OCI-LY1 (cell line): ENCODE data around the gene GNAQ.

Experiments used
- H2AFZ ChIP-seq: fragments of 200-600 bp; sonication (generic), shearing (Covaris generic); 2 replicates; pipeline ENCODE4 v1.6.0; 2014; ENCODE audit warnings: antibody characterized with exemption, mild to moderate bottlenecking, low read length
- H3F3A ChIP-seq: fragments of 200-600 bp; sonication (generic), shearing (Covaris generic); 2 replicates; pipeline ENCODE4 v1.6.0; 2014; ENCODE audit warnings: mild to moderate bottlenecking, antibody characterized with exemption, low read length, moderate library complexity; ENCODE audit not compliant: insufficient read depth
- H3K27ac ChIP-seq: fragments of 200-600 bp; sonication (generic); 2 replicates; pipeline ENCODE4 v1.5.1; 2014; ENCODE audit warnings: low read length, mixed run types, mild to moderate bottlenecking, low read depth; ENCODE audit not compliant: poor library complexity, severe bottlenecking
- H3K27me3 ChIP-seq: fragments of 200-600 bp; sonication (generic); 2 replicates; pipeline ENCODE4 v1.6.0; 2014; ENCODE audit warnings: antibody characterized with exemption, mild to moderate bottlenecking, low read length, moderate library complexity; ENCODE audit not compliant: insufficient read depth
- H3K36me3 ChIP-seq: fragments of 200-600 bp; sonication (generic); 2 replicates; pipeline ENCODE4 v1.6.1; 2014; ENCODE audit warnings: mild to moderate bottlenecking, antibody characterized with exemption, low read length, moderate library complexity, mixed read lengths; ENCODE audit not compliant: insufficient read depth
- H3K4me1 ChIP-seq: fragments of 200-600 bp; sonication (generic); 2 replicates; pipeline ENCODE4 v1.5.1; 2014; ENCODE audit warnings: mild to moderate bottlenecking, low read length, moderate library complexity; ENCODE audit not compliant: insufficient read depth, severe bottlenecking
- H3K4me2 ChIP-seq: fragments of 200-600 bp; sonication (generic), shearing (Covaris generic); 2 replicates; pipeline ENCODE4 v1.6.1; 2014; ENCODE audit warnings: low read length
- H3K4me3 ChIP-seq: fragments of 200-600 bp; sonication (generic); 2 replicates; pipeline ENCODE4 v1.5.1; 2014; ENCODE audit warnings: low read length, low read depth, mild to moderate bottlenecking, mixed read lengths; ENCODE audit not compliant: poor library complexity, severe bottlenecking
- H3K79me2 ChIP-seq: fragments of 200-600 bp; shearing (Covaris generic); 2 replicates; pipeline ENCODE4 v1.6.1; 2016; ENCODE audit warnings: mixed run types, low read length, mixed read lengths; ENCODE audit not compliant: insufficient read depth
- H3K9ac ChIP-seq: fragments of 200-600 bp; sonication (generic), shearing (Covaris generic); 2 replicates; pipeline ENCODE4 v1.6.1; 2014; ENCODE audit warnings: mild to moderate bottlenecking, low read length, mixed read lengths
- H3K9me2 ChIP-seq: fragments of 200-600 bp; sonication (generic), shearing (Covaris generic); 2 replicates; pipeline ENCODE4 v1.6.1; 2014; ENCODE audit warnings: low read depth, mild to moderate bottlenecking, low read length, mixed read lengths
- H3K9me3 ChIP-seq: fragments of 200-600 bp; shearing (Covaris generic); 2 replicates; pipeline ENCODE4 v1.6.1; 2014; ENCODE audit warnings: low read length, mixed read lengths
- H4K20me1 ChIP-seq: fragments of 200-600 bp; sonication (generic), shearing (Covaris generic); 2 replicates; pipeline ENCODE4 v1.6.0; 2016; ENCODE audit warnings: mild to moderate bottlenecking, low read length; ENCODE audit not compliant: insufficient read depth
- CTCF ChIP-seq: fragments of 200-600 bp; sonication (generic), shearing (Covaris generic); IDR thresholded peaks from 2 replicates; pipeline ENCODE4 v1.5.1; 2017; ENCODE audit warnings: mild to moderate bottlenecking, antibody characterized with exemption, low read length, moderate library complexity, mixed read lengths
- EZH2 ChIP-seq: fragments of 200-600 bp; sonication (generic), shearing (Covaris generic); IDR thresholded peaks from 2 replicates; pipeline ENCODE4 v1.8.0; 2017; ENCODE audit warnings: borderline replicate concordance, mixed run types, mild to moderate bottlenecking, antibody characterized with exemption, low read length, moderate library complexity, mixed read lengths

GNAQ gene

DNA sequence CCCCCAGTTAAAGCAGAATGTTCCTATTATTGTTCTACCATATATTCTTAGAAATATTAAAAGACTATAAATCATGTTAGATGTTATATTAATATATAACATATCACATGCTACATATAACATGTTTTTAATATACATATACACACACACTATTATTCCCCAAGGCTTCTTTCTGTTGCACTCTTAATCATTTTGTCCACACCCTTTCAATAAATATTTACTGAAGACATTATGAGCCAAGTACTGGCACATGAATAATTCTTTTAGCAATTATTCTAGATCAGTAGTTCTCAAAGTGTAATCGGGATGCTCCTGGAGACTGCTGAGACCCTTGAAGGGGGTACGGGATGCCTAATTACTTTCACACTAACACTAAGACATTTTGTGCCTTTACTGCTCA, 143.9 kb downstream of the GNAQ start:
- H4K20me1 ChIP-seq, result no peaks in the 10 kb centered on the region
- no peak overlapping the region for H2AFZ ChIP-seq
- H3K4me3 ChIP-seq, result no peak overlapping the region
- H3F3A ChIP-seq, result no peaks in the 10 kb centered on the region
- no peaks in the 10 kb centered on the region for H3K79me2 ChIP-seq
- H3K27me3 ChIP-seq, result peaks cover 4% of the 10 kb centered on the region; the same call in 1 of the 2 replicates
- no peak overlapping the region for H3K9ac ChIP-seq
- no peak overlapping the region for H3K27ac ChIP-seq
- H3K4me1 ChIP-seq, result no peaks in the 10 kb centered on the region
- H3K9me3 ChIP-seq, result no peaks in the 10 kb centered on the region
- no peak overlapping the region for H3K4me2 ChIP-seq
- H3K36me3 ChIP-seq, result no peaks in the 10 kb centered on the region
- H3K9me2 ChIP-seq, result no peaks in the 10 kb centered on the region
- no peak for TF ChIP-seq EZH2
- no peak for TF ChIP-seq CTCF

DNA sequence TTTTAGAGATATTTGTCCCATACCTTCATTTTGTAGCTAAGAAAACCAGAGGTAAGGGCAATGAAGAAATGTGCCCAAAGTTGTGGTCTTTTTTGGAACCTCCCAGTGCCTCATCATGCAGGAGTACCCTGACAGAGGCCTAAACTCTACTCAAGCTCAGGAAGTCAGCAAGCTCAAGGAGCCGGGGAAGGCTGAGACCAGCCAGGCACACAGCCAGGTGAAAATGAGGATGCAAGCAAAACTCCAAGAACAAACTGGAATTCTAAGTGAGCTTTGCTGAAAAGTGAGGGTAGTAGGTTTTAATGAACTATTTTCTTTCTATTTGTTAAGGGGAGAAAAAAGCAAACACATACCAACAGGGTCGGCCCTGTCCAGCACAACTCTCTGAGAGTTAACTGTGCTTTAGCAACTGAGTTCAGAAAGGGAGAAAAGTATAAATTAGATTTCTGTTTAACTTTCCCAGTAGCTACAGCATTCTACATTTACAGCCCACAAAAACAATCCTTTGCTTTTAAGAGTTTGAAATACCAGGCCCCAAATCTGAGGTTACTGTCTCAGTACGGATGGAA, 146.4 kb downstream of the GNAQ start:
- H3K27ac ChIP-seq, result no peak overlapping the region
- H4K20me1 ChIP-seq, result no peaks in the 10 kb centered on the region
- no peak overlapping the region for H3K9ac ChIP-seq
- H3K36me3 ChIP-seq, result no peaks in the 10 kb centered on the region
- H3F3A ChIP-seq, result no peaks in the 10 kb centered on the region
- H3K4me3 ChIP-seq, result no peak overlapping the region
- H3K9me2 ChIP-seq, result no peaks in the 10 kb centered on the region
- no peaks in the 10 kb centered on the region for H3K27me3 ChIP-seq
- no peaks in the 10 kb centered on the region for H3K9me3 ChIP-seq
- no peaks in the 10 kb centered on the region for H3K4me1 ChIP-seq
- H3K79me2 ChIP-seq, result no peaks in the 10 kb centered on the region
- no peak overlapping the region for H3K4me2 ChIP-seq
- no peak for TF ChIP-seq EZH2
- TF ChIP-seq CTCF, result no peak
- H2AFZ ChIP-seq, result no peak overlapping the region

DNA sequence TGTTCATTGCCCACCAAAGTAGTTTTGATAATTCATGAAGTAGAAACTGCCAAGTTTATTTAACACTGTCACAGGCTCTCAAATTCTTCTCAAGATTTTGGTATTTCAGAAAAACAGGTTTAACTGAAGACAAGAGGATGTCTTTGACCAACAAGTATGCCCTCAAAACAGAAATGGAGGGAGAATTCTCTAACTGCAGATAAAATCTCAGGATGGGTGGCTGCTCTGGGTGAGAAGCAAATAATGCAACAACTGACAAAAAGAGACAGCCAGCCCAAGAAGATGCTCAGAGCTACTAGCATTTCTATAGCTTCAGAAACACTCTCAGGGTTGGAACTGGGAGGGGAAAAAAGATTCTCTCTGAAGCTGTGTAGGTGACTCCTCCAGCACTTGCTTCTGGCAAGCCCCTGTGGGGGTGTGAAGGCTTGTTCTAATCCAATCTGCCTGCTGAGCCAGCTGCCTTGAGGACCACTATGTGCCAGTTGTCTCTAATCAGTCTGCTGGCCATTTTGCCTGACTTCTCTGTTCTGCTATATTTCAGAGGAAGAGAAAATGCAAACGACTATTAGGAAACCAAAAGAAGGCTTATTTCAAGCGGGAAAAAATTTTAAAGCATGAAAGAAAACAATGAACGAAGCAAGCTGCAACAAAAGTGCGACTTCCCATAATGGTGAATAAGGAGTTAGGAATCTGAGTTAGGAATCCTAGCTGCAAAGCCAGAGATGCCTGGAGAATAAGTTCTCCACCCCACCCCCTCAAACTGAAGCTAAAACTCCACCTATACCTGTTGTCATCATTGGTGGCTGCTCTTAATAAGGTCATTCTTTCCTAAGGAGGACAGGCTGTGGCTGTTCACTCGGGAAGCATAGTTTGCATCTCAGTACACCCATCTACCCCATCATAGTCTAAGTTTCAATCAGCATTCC, 147.5 kb downstream of the GNAQ start:
- H2AFZ ChIP-seq, result no peak overlapping the region
- no peaks in the 10 kb centered on the region for H3K27me3 ChIP-seq
- H3K27ac ChIP-seq, result no peak overlapping the region
- H4K20me1 ChIP-seq, result no peaks in the 10 kb centered on the region
- no peaks in the 10 kb centered on the region for H3K79me2 ChIP-seq
- no peaks in the 10 kb centered on the region for H3K9me2 ChIP-seq
- H3K4me3 ChIP-seq, result no peak overlapping the region
- TF ChIP-seq EZH2, result no peak
- H3K9ac ChIP-seq, result no peak overlapping the region
- no peaks in the 10 kb centered on the region for H3K9me3 ChIP-seq
- no peak overlapping the region for H3K4me2 ChIP-seq
- no peaks in the 10 kb centered on the region for H3F3A ChIP-seq
- no peaks in the 10 kb centered on the region for H3K4me1 ChIP-seq
- H3K36me3 ChIP-seq, result no peaks in the 10 kb centered on the region
